Measurements from ENCODE around the gene FAM50B.
A peak's percentile ranks its signal among the peaks of the same experiment; 100 is the strongest.

FAM50B gene

DNA sequence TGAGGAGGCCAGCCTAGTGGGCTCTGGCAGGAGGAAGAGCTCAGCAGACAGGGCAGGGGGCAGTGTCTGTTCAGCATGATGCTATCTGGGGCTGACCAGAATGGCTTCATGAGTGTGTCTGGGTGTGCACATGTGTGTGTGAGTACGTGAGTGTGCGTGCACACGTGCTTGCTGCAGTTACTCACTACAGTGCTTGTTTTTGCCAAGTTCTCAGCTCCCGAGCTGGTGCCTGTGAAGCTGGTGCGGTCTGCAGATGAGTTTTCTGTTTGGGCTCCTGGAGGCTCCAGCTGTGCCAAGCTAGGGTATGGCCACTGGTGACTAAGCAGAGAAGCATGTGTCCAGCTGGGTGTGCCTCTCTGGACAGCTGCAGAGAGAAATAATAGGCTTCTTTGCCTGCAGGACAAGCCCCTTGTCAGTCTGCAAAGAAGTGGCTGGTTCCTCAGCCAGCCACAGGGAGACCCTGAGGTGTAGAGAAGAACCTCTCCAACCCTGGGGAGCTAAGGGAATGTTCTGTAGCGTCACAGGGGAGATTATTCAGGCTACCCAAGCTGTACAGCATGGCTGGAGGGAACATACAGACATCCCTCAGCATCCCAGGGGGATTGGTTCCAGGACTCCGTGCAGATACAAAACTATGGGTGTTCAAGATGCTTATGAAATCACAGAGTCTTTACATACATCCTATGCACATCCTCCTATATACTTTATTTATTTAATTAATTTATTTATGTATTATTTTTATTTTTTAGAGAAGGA lies 40.2 kb upstream of the FAM50B start:
- Histone ChIP-seq H3K9ac (ENCODE audit: low read length in 2 of 2) (no peak overlapping the region), H3K9me3 (ENCODE audit: control insufficient read depth in 2 of 2, low read length in 2 of 2) (no peaks in the 10 kb centered on the region), H3K4me1 (ENCODE audit: control insufficient read depth, insufficient read depth, low read length) (peaks cover 15% of the 10 kb centered on the region), H3K27ac (ENCODE audit: low read length) (no peak overlapping the region), H3K36me3 (ENCODE audit: control insufficient read depth in 2 of 2, insufficient read depth in 2 of 2, low read length in 2 of 2) (no peaks in the 10 kb centered on the region), H3K4me3 (ENCODE audit: low read length in 2 of 2) (no peak overlapping the region), H3K27me3 (ENCODE audit: control insufficient read depth in 1 of 2, insufficient read depth in 2 of 2, low read length in 2 of 2) (no peaks in the 10 kb centered on the region)

DNA sequence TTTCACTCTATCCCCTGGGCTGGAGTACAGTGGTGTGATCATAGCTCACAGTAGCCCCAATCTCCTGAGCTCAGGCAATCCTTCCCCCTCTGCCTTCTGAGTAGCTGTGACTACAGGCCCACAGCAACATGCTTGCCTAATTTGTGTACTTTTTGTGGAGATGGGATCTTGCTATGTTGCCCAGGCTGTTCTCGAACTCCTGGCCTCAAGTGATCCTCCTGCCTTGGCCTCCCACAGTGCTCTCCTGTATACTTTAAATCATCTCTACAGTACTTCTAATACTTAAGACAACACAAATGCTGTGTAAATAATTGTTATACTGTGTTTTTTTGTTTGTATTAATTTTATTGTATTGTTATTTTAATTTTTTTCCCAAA lies 39.7 kb upstream of the FAM50B start:
- Histone ChIP-seq H3K4me3 (ENCODE audit: low read length in 2 of 2) (no peak overlapping the region), H3K27ac (ENCODE audit: low read length) (no peak overlapping the region), H3K36me3 (ENCODE audit: control insufficient read depth in 2 of 2, insufficient read depth in 2 of 2, low read length in 2 of 2) (no peaks in the 10 kb centered on the region), H3K27me3 (ENCODE audit: control insufficient read depth in 1 of 2, insufficient read depth in 2 of 2, low read length in 2 of 2) (no peaks in the 10 kb centered on the region), H3K9me3 (ENCODE audit: control insufficient read depth in 2 of 2, low read length in 2 of 2) (no peaks in the 10 kb centered on the region), H3K9ac (ENCODE audit: low read length in 2 of 2) (no peak overlapping the region), H3K4me1 (ENCODE audit: control insufficient read depth, insufficient read depth, low read length) (peaks cover 15% of the 10 kb centered on the region)

DNA sequence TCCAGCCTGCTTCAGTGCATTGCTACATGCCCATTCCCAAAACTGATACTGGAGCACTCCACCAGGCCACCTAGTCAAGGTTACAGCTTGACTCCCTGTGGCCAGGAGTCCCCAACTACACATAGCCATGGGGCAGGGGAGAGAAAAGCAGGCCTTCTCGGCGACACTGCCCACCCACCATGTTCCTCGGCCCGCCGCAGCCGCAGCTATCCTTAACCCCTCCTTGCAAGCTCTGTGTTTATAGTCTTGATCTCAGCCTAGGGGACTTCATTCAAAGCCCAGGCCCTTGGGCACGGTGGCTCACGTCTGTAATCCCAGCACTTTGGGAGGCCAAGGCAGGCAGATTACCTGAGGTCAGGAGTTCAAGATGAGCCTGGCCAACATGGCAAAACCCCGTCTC lies 39.2 kb upstream of the FAM50B start:
- Histone ChIP-seq H3K4me3 (ENCODE audit: low read length in 2 of 2) (no peak overlapping the region), H3K36me3 (ENCODE audit: control insufficient read depth in 2 of 2, insufficient read depth in 2 of 2, low read length in 2 of 2) (no peaks in the 10 kb centered on the region), H3K27ac (ENCODE audit: low read length) (no peak overlapping the region), H3K27me3 (ENCODE audit: control insufficient read depth in 1 of 2, insufficient read depth in 2 of 2, low read length in 2 of 2) (no peaks in the 10 kb centered on the region), H3K4me1 (ENCODE audit: control insufficient read depth, insufficient read depth, low read length) (peaks cover 15% of the 10 kb centered on the region), H3K9me3 (ENCODE audit: control insufficient read depth in 2 of 2, low read length in 2 of 2) (no peaks in the 10 kb centered on the region), H3K9ac (ENCODE audit: low read length in 2 of 2) (no peak overlapping the region)

DNA sequence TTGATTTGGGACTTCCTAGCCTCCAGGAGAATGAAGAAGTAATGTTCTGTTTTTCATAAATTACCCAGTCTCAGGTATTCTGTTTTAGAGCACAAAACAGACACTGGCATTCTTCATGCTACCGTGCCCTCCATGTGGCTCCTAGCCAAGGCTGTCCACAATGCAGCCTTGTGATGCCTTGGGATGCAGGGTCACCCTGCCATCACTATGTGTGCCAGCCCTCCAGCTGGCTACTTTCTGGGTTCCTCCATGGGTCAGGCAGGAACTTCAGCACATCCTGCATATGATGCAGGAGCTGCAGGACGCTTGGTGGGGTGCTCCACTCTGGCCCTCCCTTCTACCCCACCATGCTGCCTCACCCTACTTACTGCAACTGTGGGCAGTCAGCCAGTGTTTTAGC lies 38.0 kb upstream of the FAM50B start:
- Histone ChIP-seq H3K36me3 (ENCODE audit: control insufficient read depth in 2 of 2, insufficient read depth in 2 of 2, low read length in 2 of 2) (no peaks in the 10 kb centered on the region), H3K4me3 (ENCODE audit: low read length in 2 of 2) (no peak overlapping the region), H3K27ac (ENCODE audit: low read length) (no peak overlapping the region), H3K4me1 (ENCODE audit: control insufficient read depth, insufficient read depth, low read length) (peaks cover 15% of the 10 kb centered on the region), H3K27me3 (ENCODE audit: control insufficient read depth in 1 of 2, insufficient read depth in 2 of 2, low read length in 2 of 2) (no peaks in the 10 kb centered on the region), H3K9me3 (ENCODE audit: control insufficient read depth in 2 of 2, low read length in 2 of 2) (no peaks in the 10 kb centered on the region), H3K9ac (ENCODE audit: low read length in 2 of 2) (no peak overlapping the region)

DNA sequence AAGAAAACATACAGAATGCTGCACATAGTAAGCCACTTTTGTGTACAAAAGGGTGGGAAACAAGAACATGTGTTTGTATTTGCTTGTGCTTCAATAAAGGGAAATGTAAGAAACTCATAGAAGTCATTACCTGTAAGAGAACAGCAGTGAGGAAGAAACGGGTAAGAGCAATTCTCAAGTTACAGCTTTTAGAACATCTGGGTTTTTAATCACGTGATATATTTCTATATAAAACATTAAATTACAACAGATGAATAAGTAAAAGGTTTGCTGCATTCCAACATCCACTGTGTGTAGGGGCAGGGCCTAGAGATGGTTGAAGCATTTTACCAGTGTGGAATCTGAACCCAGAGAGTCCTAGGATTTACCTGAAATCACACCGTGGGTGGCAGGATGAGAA lies 36.6 kb upstream of the FAM50B start:
- Histone ChIP-seq H3K27me3 (ENCODE audit: control insufficient read depth in 1 of 2, insufficient read depth in 2 of 2, low read length in 2 of 2) (no peaks in the 10 kb centered on the region), H3K4me3 (ENCODE audit: low read length in 2 of 2) (no peak overlapping the region), H3K27ac (ENCODE audit: low read length) (no peak overlapping the region), H3K9me3 (ENCODE audit: control insufficient read depth in 2 of 2, low read length in 2 of 2) (no peaks in the 10 kb centered on the region), H3K36me3 (ENCODE audit: control insufficient read depth in 2 of 2, insufficient read depth in 2 of 2, low read length in 2 of 2) (no peaks in the 10 kb centered on the region), H3K4me1 (ENCODE audit: control insufficient read depth, insufficient read depth, low read length) (peaks cover 15% of the 10 kb centered on the region), H3K9ac (ENCODE audit: low read length in 2 of 2) (no peak overlapping the region)

DNA sequence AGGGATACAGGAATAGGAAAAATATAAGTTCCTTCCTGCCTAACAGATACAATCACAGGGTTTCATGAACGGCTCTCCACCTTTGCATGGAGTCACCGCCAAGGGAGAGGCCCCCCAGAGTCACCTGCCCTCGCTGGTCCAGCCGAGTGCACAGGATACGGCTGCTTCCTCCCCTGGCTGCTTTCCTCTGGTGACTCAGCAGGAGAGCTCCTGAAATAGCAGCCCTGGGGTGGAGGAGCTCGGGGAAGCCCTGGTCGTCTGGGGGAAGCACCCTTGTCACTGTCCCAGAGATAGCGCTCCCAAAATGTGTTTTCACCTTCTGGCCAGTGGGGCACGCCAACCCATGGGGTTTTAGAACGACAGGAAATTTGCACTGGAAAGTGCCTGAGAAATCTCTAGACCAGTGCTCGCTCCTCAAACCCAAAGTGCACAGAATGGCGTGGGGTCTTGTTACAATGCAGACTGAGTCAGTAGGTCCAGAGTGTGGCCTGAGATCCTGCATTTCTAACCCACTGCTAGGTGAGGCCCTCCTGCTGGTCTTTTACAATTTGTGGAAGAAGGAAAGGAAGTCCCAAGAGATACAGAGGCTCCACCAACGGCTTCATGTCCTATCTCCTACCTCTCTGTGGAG lies 35.9 kb upstream of the FAM50B start:
- peaks cover 15% of the 10 kb centered on the region for H3K4me1 ChIP-seq (ENCODE audit: control insufficient read depth, insufficient read depth, low read length)
- H3K27me3 ChIP-seq (ENCODE audit: control insufficient read depth in 1 of 2, insufficient read depth in 2 of 2, low read length in 2 of 2) = no peaks in the 10 kb centered on the region
- H3K9ac ChIP-seq (ENCODE audit: low read length in 2 of 2) = no peak overlapping the region
- no peaks in the 10 kb centered on the region for H3K9me3 ChIP-seq (ENCODE audit: control insufficient read depth in 2 of 2, low read length in 2 of 2)
- no peaks in the 10 kb centered on the region for H3K36me3 ChIP-seq (ENCODE audit: control insufficient read depth in 2 of 2, insufficient read depth in 2 of 2, low read length in 2 of 2)
- H3K27ac ChIP-seq (ENCODE audit: low read length) = no peak overlapping the region
- H3K4me3 ChIP-seq (ENCODE audit: low read length in 2 of 2) = no peak overlapping the region

DNA sequence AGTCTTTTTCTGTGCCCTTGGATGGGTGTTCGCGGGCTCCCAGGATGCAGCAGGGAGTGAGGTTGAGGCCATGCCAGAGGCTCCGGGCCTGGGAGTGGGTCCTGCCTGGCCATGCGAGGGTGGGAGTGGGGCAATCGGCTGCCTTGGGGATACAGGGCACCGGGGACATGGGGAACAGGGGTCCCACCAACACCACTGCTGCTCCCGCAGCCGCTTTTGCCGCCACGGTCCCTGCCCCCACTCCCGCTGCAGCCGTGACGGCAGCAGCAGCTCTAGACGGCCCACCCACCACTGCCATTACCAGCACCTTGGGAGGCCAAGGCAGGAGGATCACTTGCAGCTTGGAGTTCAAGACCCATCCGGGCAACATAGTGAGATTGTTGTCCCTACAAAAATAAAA lies 35.3 kb upstream of the FAM50B start:
- H3K4me3 ChIP-seq (ENCODE audit: low read length in 2 of 2) = no peak overlapping the region
- no peaks in the 10 kb centered on the region for H3K27me3 ChIP-seq (ENCODE audit: control insufficient read depth in 1 of 2, insufficient read depth in 2 of 2, low read length in 2 of 2)
- H3K9ac ChIP-seq (ENCODE audit: low read length in 2 of 2) = no peak overlapping the region
- H3K27ac ChIP-seq (ENCODE audit: low read length) = no peak overlapping the region
- no peaks in the 10 kb centered on the region for H3K9me3 ChIP-seq (ENCODE audit: control insufficient read depth in 2 of 2, low read length in 2 of 2)
- no peaks in the 10 kb centered on the region for H3K36me3 ChIP-seq (ENCODE audit: control insufficient read depth in 2 of 2, insufficient read depth in 2 of 2, low read length in 2 of 2)
- peaks cover 9% of the 10 kb centered on the region for H3K4me1 ChIP-seq (ENCODE audit: control insufficient read depth, insufficient read depth, low read length)

DNA sequence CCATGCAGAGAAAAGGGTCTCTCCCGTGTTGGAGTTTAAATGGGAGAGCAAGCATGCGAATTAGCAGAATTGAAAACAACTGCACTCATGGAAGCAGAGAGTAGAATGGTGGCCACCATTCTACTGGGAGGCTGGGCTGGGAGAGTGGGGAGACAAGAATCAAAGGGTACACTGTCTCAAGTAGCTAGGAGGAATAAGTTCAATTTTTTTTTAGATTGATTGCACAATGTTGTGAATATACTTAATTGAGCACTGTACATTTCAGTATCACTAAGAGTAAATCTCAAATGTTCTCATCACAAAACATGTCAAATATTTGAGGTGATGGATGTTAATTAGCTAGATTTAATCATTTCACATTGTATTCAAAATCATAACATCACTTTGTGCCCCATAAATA lies 34.6 kb upstream of the FAM50B start:
- no peak overlapping the region for H3K9ac ChIP-seq (ENCODE audit: low read length in 2 of 2)
- H3K27me3 ChIP-seq (ENCODE audit: control insufficient read depth in 1 of 2, insufficient read depth in 2 of 2, low read length in 2 of 2) = no peaks in the 10 kb centered on the region
- peaks cover 9% of the 10 kb centered on the region for H3K4me1 ChIP-seq (ENCODE audit: control insufficient read depth, insufficient read depth, low read length)
- H3K4me3 ChIP-seq (ENCODE audit: low read length in 2 of 2) = no peak overlapping the region
- H3K36me3 ChIP-seq (ENCODE audit: control insufficient read depth in 2 of 2, insufficient read depth in 2 of 2, low read length in 2 of 2) = no peaks in the 10 kb centered on the region
- no peaks in the 10 kb centered on the region for H3K9me3 ChIP-seq (ENCODE audit: control insufficient read depth in 2 of 2, low read length in 2 of 2)
- H3K27ac ChIP-seq (ENCODE audit: low read length) = no peak overlapping the region

DNA sequence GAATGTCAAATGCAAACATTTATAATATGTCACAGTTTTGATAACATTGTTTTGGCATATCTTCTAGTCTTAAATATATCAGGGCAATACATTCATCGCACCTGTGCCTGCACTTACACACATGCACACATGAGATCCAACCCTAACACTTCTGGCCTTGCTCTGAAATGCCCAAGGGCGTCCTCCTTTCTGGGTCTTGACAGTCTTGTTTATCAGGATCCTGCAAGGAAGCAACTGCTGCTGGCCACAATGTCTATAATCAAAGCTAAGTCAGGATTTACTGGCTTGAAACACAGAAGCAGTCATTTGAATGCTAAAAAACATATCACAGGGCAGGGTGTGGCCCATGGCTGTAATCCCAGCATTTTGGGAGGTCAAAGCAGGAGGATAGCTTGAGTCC lies 32.9 kb upstream of the FAM50B start:
- no peaks in the 10 kb centered on the region for H3K27me3 ChIP-seq (ENCODE audit: control insufficient read depth in 1 of 2, insufficient read depth in 2 of 2, low read length in 2 of 2)
- no peaks in the 10 kb centered on the region for H3K9me3 ChIP-seq (ENCODE audit: control insufficient read depth in 2 of 2, low read length in 2 of 2)
- H3K27ac ChIP-seq (ENCODE audit: low read length) = no peak overlapping the region
- H3K36me3 ChIP-seq (ENCODE audit: control insufficient read depth in 2 of 2, insufficient read depth in 2 of 2, low read length in 2 of 2) = no peaks in the 10 kb centered on the region
- no peak overlapping the region for H3K4me3 ChIP-seq (ENCODE audit: low read length in 2 of 2)
- no peak overlapping the region for H3K9ac ChIP-seq (ENCODE audit: low read length in 2 of 2)
- H3K4me1 ChIP-seq (ENCODE audit: control insufficient read depth, insufficient read depth, low read length) = peaks cover 23% of the 10 kb centered on the region

DNA sequence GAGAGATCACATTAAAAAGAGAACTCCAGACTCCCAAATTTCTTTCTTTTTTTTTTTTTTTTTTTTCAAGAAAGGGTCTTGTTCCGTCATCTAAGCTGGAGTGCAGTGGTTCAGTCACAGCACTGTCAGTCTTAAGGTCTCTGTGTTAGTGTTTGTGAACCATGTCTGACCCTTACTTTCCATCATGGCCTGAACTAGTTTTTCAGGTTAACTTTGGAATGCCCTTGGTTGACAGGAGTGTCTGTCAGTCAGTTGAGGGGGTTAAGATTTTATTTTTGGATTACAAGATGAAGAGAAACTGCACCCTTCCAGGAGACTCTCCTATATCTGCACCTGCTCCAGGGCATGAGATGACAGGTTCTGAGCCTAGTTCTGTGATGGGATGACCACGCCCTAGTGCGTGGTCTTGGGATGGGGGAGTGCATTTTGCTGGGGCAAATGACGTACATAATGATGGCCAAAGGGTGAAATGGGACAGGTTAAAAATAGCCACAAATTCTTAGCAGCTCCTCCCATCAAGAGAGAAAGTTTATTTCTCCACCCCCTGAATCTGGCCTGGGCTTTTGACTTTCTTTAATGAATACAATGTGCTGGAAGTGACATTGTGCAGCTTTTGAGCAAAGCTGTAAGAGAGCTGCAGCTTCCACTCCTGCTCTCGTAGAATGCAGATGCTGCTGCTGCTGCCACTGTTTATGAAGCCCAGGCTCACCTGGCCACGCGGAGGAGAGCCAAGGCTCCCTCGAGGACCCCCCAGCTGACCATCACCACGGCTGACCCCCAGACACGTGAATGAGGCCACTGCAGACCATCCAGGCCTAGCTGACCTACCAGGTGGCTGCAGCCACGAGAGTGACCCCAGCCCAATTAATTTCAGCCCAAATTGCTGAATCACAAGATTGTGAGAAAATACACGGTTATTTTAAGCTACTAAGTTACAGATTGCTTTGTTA lies 29.7 kb upstream of the FAM50B start:
- H3K36me3 ChIP-seq (ENCODE audit: control insufficient read depth in 2 of 2, insufficient read depth in 2 of 2, low read length in 2 of 2) = no peaks in the 10 kb centered on the region
- H3K4me1 ChIP-seq (ENCODE audit: control insufficient read depth, insufficient read depth, low read length) = peaks cover 18% of the 10 kb centered on the region
- H3K27ac ChIP-seq (ENCODE audit: low read length) = peak overlapping the region; percentile 24
- peak overlapping the region in 1 of 2 donors; percentile 2 for H3K9ac ChIP-seq (ENCODE audit: low read length in 2 of 2)
- H3K4me3 ChIP-seq (ENCODE audit: low read length in 2 of 2) = no peak overlapping the region
- H3K9me3 ChIP-seq (ENCODE audit: control insufficient read depth in 2 of 2, low read length in 2 of 2) = no peaks in the 10 kb centered on the region
- H3K27me3 ChIP-seq (ENCODE audit: control insufficient read depth in 1 of 2, insufficient read depth in 2 of 2, low read length in 2 of 2) = no peaks in the 10 kb centered on the region
